Measurements from ENCODE around the gene ADAD2.

ADAD2 gene

GRCh38 chr16:84226026-84226425 is 35.1 kb downstream of the ADAD2 start:
- FAIRE-seq = no peak

- no peak for FAIRE-seq
Observed at GRCh38 chr16:84227548-84227947, 36.6 kb downstream of the ADAD2 start.

GRCh38 chr16:84228256-84228838 is 37.4 kb downstream of the ADAD2 start:
- no peak for FAIRE-seq

- no peak for FAIRE-seq
Observed at GRCh38 chr16:84229471-84229870, 38.5 kb downstream of the ADAD2 start.

GRCh38 chr16:84232060-84232459 is 41.1 kb downstream of the ADAD2 start:
- FAIRE-seq = no peak

- no peak for FAIRE-seq
Observed at GRCh38 chr16:84232969-84233368, 42.0 kb downstream of the ADAD2 start.

- FAIRE-seq = no peak
Observed at GRCh38 chr16:84233748-84234147, 42.8 kb downstream of the ADAD2 start.

- FAIRE-seq = no peak
Observed at GRCh38 chr16:84234321-84235241, 43.6 kb downstream of the ADAD2 start.

- no peak for FAIRE-seq
Observed at GRCh38 chr16:84236671-84237070, 45.7 kb downstream of the ADAD2 start.

- FAIRE-seq = no peak
Observed at GRCh38 chr16:84237994-84238750, 47.2 kb downstream of the ADAD2 start.

- FAIRE-seq = no peak
Observed at GRCh38 chr16:84239141-84239769, 48.3 kb downstream of the ADAD2 start.

- no peak for FAIRE-seq
Observed at GRCh38 chr16:84239909-84240308, 49.0 kb downstream of the ADAD2 start, which contains the start of gene KCNG4. Gene KCNG4, minus strand, starts transcription at chr16:84240012. Its CDS starts 2,527 bp downstream, at chr16:84237485.

- FAIRE-seq = no peak
Observed at GRCh38 chr16:84240455-84240854, 49.5 kb downstream of the ADAD2 start.

GRCh38 chr16:84241778-84242177 is 50.8 kb downstream of the ADAD2 start:
- FAIRE-seq = no peak

- no peak for FAIRE-seq
Observed at GRCh38 chr16:84242839-84243238, 51.9 kb downstream of the ADAD2 start.

- no peak for FAIRE-seq
Observed at GRCh38 chr16:84243732-84244131, 52.8 kb downstream of the ADAD2 start.

GRCh38 chr16:84244728-84245127 is 53.8 kb downstream of the ADAD2 start:
- FAIRE-seq = no peak

GRCh38 chr16:84245956-84246678 is 55.2 kb downstream of the ADAD2 start:
- no peak for FAIRE-seq

- FAIRE-seq = no peak
Observed at GRCh38 chr16:84246679-84247077, 55.7 kb downstream of the ADAD2 start.

All from colon (tissue), 2 donors.